ENCODE data around the gene TUBG1.
"Not testable (repeated sequence)": the region's sequence is repeated elsewhere in the genome, so short reads cannot be mapped to it uniquely, and the experiment has no call there.

TUBG1 gene

GRCh38 chr17:42612013-42612412 is 2.5 kb downstream of the TUBG1 start:
- Histone ChIP-seq H3K9ac (ENCODE audit: low read depth, low read length) (no peak overlapping the region), H3K9me3 (ENCODE audit: control insufficient read depth, insufficient read depth, low read length) (no peaks in the 10 kb centered on the region), H3K36me3 (ENCODE audit: control insufficient read depth, insufficient read depth, low read length) (peaks cover 38% of the 10 kb centered on the region), H3K27me3 (ENCODE audit: control insufficient read depth, insufficient read depth, low read length) (no peaks in the 10 kb centered on the region), H3K4me1 (ENCODE audit: control insufficient read depth, insufficient read depth, low read length) (peaks cover 2% of the 10 kb centered on the region), H3K4me3 (ENCODE audit: low read depth, low read length) (no peak overlapping the region)

GRCh38 chr17:42613699-42614295 is 4.3 kb downstream of the TUBG1 start:
- H3K27me3 ChIP-seq (ENCODE audit: control insufficient read depth, insufficient read depth, low read length) = no peaks in the 10 kb centered on the region
- H3K4me1 ChIP-seq (ENCODE audit: control insufficient read depth, insufficient read depth, low read length) = peaks cover 4% of the 10 kb centered on the region
- no peak overlapping the region for H3K4me3 ChIP-seq (ENCODE audit: low read depth, low read length)

GRCh38 chr17:42617956-42618431 is 8.5 kb downstream of the TUBG1 start:
- Histone ChIP-seq H3K36me3 (ENCODE audit: control insufficient read depth, insufficient read depth, low read length) (peaks cover 25% of the 10 kb centered on the region), H3K9ac (ENCODE audit: low read depth, low read length) (no peak overlapping the region), H3K27me3 (ENCODE audit: control insufficient read depth, insufficient read depth, low read length) (no peaks in the 10 kb centered on the region), H3K4me1 (ENCODE audit: control insufficient read depth, insufficient read depth, low read length) (peaks cover 7% of the 10 kb centered on the region), H3K4me3 (ENCODE audit: low read depth, low read length) (no peak overlapping the region), H3K9me3 (ENCODE audit: control insufficient read depth, insufficient read depth, low read length) (no peaks in the 10 kb centered on the region)

More at GRCh38 chr17:42613699-42614295, 4.3 kb downstream of the TUBG1 start:
- Histone ChIP-seq H3K9me3 (ENCODE audit: control insufficient read depth, insufficient read depth, low read length) (no peaks in the 10 kb centered on the region), H3K36me3 (ENCODE audit: control insufficient read depth, insufficient read depth, low read length) (peaks cover 38% of the 10 kb centered on the region), H3K9ac (ENCODE audit: low read depth, low read length) (no peak overlapping the region)

GRCh38 chr17:42618442-42619150 is 9.1 kb downstream of the TUBG1 start:
- peaks cover 7% of the 10 kb centered on the region for H3K4me1 ChIP-seq (ENCODE audit: control insufficient read depth, insufficient read depth, low read length)
- no peak overlapping the region for H3K9ac ChIP-seq (ENCODE audit: low read depth, low read length)
- H3K27me3 ChIP-seq (ENCODE audit: control insufficient read depth, insufficient read depth, low read length) = no peaks in the 10 kb centered on the region
- no peak overlapping the region for H3K4me3 ChIP-seq (ENCODE audit: low read depth, low read length)
- H3K9me3 ChIP-seq (ENCODE audit: control insufficient read depth, insufficient read depth, low read length) = no peaks in the 10 kb centered on the region
- peaks cover 22% of the 10 kb centered on the region for H3K36me3 ChIP-seq (ENCODE audit: control insufficient read depth, insufficient read depth, low read length)

- not testable (repeated sequence) for H3K9ac ChIP-seq (ENCODE audit: low read depth, low read length); H3K4me1 ChIP-seq (ENCODE audit: control insufficient read depth, insufficient read depth, low read length); H3K36me3 ChIP-seq (ENCODE audit: control insufficient read depth, insufficient read depth, low read length); H3K4me3 ChIP-seq (ENCODE audit: low read depth, low read length); H3K27me3 ChIP-seq (ENCODE audit: control insufficient read depth, insufficient read depth, low read length); H3K9me3 ChIP-seq (ENCODE audit: control insufficient read depth, insufficient read depth, low read length)
Measured at GRCh38 chr17:42621987-42622386, 12.5 kb downstream of the TUBG1 start.

- H3K4me1 ChIP-seq (ENCODE audit: control insufficient read depth, insufficient read depth, low read length) = peaks cover 6% of the 10 kb centered on the region
- H3K9ac ChIP-seq (ENCODE audit: low read depth, low read length) = no peak overlapping the region
- no peaks in the 10 kb centered on the region for H3K36me3 ChIP-seq (ENCODE audit: control insufficient read depth, insufficient read depth, low read length)
Measured at GRCh38 chr17:42623271-42623670, 13.8 kb downstream of the TUBG1 start.

GRCh38 chr17:42623732-42624596 is 14.5 kb downstream of the TUBG1 start:
- no peaks in the 10 kb centered on the region for H3K9me3 ChIP-seq (ENCODE audit: control insufficient read depth, insufficient read depth, low read length)
- H3K9ac ChIP-seq (ENCODE audit: low read depth, low read length) = no peak overlapping the region
- H3K36me3 ChIP-seq (ENCODE audit: control insufficient read depth, insufficient read depth, low read length) = no peaks in the 10 kb centered on the region
- H3K27me3 ChIP-seq (ENCODE audit: control insufficient read depth, insufficient read depth, low read length) = no peaks in the 10 kb centered on the region
- H3K4me1 ChIP-seq (ENCODE audit: control insufficient read depth, insufficient read depth, low read length) = peaks cover 1% of the 10 kb centered on the region
- no peak overlapping the region for H3K4me3 ChIP-seq (ENCODE audit: low read depth, low read length)

More at GRCh38 chr17:42623271-42623670, 13.8 kb downstream of the TUBG1 start:
- H3K27me3 ChIP-seq (ENCODE audit: control insufficient read depth, insufficient read depth, low read length) = no peaks in the 10 kb centered on the region
- H3K4me3 ChIP-seq (ENCODE audit: low read depth, low read length) = no peak overlapping the region
- H3K9me3 ChIP-seq (ENCODE audit: control insufficient read depth, insufficient read depth, low read length) = no peaks in the 10 kb centered on the region

GRCh38 chr17:42627032-42627764 is 17.7 kb downstream of the TUBG1 start:
- not testable (repeated sequence) for H3K9ac ChIP-seq (ENCODE audit: low read depth, low read length); H3K9me3 ChIP-seq (ENCODE audit: control insufficient read depth, insufficient read depth, low read length); H3K4me3 ChIP-seq (ENCODE audit: low read depth, low read length); H3K36me3 ChIP-seq (ENCODE audit: control insufficient read depth, insufficient read depth, low read length); H3K27me3 ChIP-seq (ENCODE audit: control insufficient read depth, insufficient read depth, low read length); H3K4me1 ChIP-seq (ENCODE audit: control insufficient read depth, insufficient read depth, low read length)

- Histone ChIP-seq H3K4me3 (ENCODE audit: low read depth, low read length) (no peak overlapping the region), H3K9ac (ENCODE audit: low read depth, low read length) (no peak overlapping the region), H3K27me3 (ENCODE audit: control insufficient read depth, insufficient read depth, low read length) (no peaks in the 10 kb centered on the region), H3K4me1 (ENCODE audit: control insufficient read depth, insufficient read depth, low read length) (no peaks in the 10 kb centered on the region), H3K36me3 (ENCODE audit: control insufficient read depth, insufficient read depth, low read length) (no peaks in the 10 kb centered on the region), H3K9me3 (ENCODE audit: control insufficient read depth, insufficient read depth, low read length) (no peaks in the 10 kb centered on the region)
Measured at GRCh38 chr17:42629411-42630009, 20.0 kb downstream of the TUBG1 start.

GRCh38 chr17:42632949-42633444 is 23.5 kb downstream of the TUBG1 start:
- H3K9ac ChIP-seq (ENCODE audit: low read depth, low read length) = no peak overlapping the region

More at GRCh38 chr17:42632949-42633444, 23.5 kb downstream of the TUBG1 start:
- Histone ChIP-seq H3K4me1 (ENCODE audit: control insufficient read depth, insufficient read depth, low read length) (no peaks in the 10 kb centered on the region), H3K9me3 (ENCODE audit: control insufficient read depth, insufficient read depth, low read length) (no peaks in the 10 kb centered on the region), H3K4me3 (ENCODE audit: low read depth, low read length) (no peak overlapping the region), H3K36me3 (ENCODE audit: control insufficient read depth, insufficient read depth, low read length) (no peaks in the 10 kb centered on the region), H3K27me3 (ENCODE audit: control insufficient read depth, insufficient read depth, low read length) (no peaks in the 10 kb centered on the region)
